GM18505 (cell line): ENCODE results near the gene APLP2.

Experiments used
- ATAC-seq: cut with Tn5 transposase; IDR thresholded peaks from one replicate; pipeline ENCODE4 v1.9.1; 2021; ENCODE audit not compliant: unreplicated experiment
- POLR2A ChIP-seq: IDR thresholded peaks from 4 replicates; pipeline ENCODE4 v1.6.1; 2011; ENCODE audit warnings: borderline replicate concordance; ENCODE audit not compliant: insufficient read depth, insufficient read length; ENCODE audit errors: extremely low read depth

Gene APLP2

GRCh38 chr11:130120045-130120444, 50.4 kb downstream of the APLP2 start:
- no peak for TF ChIP-seq POLR2A
- ATAC-seq, result no peak

GRCh38 chr11:130121445-130121978, 51.8 kb downstream of the APLP2 start:
- TF ChIP-seq POLR2A, result no peak
- no peak for ATAC-seq

GRCh38 chr11:130122141-130122575, 52.5 kb downstream of the APLP2 start:
- ATAC-seq, result no peak
- TF ChIP-seq POLR2A, result no peak

GRCh38 chr11:130123414-130124040, 53.8 kb downstream of the APLP2 start:
- TF ChIP-seq POLR2A, result no peak
- no peak for ATAC-seq

- no peak for ATAC-seq
- no peak for TF ChIP-seq POLR2A
These were observed 54.4 kb downstream of the APLP2 start for GRCh38 chr11:130124096-130124495.

- no peak for ATAC-seq
- TF ChIP-seq POLR2A, result no peak
These were observed 55.9 kb downstream of the APLP2 start for GRCh38 chr11:130125638-130126037.

- TF ChIP-seq POLR2A, result no peak
- ATAC-seq, result no peak
These were observed 56.8 kb downstream of the APLP2 start for GRCh38 chr11:130126516-130126915.

GRCh38 chr11:130127509-130127908, 57.8 kb downstream of the APLP2 start:
- no peak for ATAC-seq
- no peak for TF ChIP-seq POLR2A

- no peak for ATAC-seq
- no peak for TF ChIP-seq POLR2A
These were observed 58.9 kb downstream of the APLP2 start for GRCh38 chr11:130128626-130129025.

GRCh38 chr11:130129922-130130321, 60.2 kb downstream of the APLP2 start:
- no peak for ATAC-seq
- TF ChIP-seq POLR2A, result no peak

- ATAC-seq, result peak; percentile 78
- no peak for TF ChIP-seq POLR2A
These were observed 62.5 kb downstream of the APLP2 start for GRCh38 chr11:130131961-130132850.

- no peak for ATAC-seq
- TF ChIP-seq POLR2A, result no peak
These were observed 64.0 kb downstream of the APLP2 start for GRCh38 chr11:130133716-130134115.

GRCh38 chr11:130136107-130136506, 66.4 kb downstream of the APLP2 start:
- no peak for ATAC-seq
- TF ChIP-seq POLR2A, result no peak

- no peak for TF ChIP-seq POLR2A
- ATAC-seq, result no peak
These were observed 68.3 kb downstream of the APLP2 start for GRCh38 chr11:130137999-130138398.
